SK-N-SH (cell line): ENCODE data around the gene SLC46A2. TPM values are rescaled to one million over a fixed set of nuclear protein-coding genes. Genes with fewer than 3 reads are reported as not detected.

Source experiments
- CTCF ChIA-PET: fragments of 300-600, 350-600 bp; formaldehyde crosslinking; extraction: SDS; loops from one replicate; lab custom pipeline; 2021; lab: Yijun Ruan, JAX
- POLR2A ChIA-PET: fragments of 350-600 bp; sonication (Branson Sonifier 250); formaldehyde crosslinking; extraction: SDS; loops from one replicate; lab custom pipeline; 2020; ENCODE audit warnings: antibody characterized with exemption, inconsistent platforms; lab: Yijun Ruan, JAX
- DNase-seq: peaks from one replicate; pipeline ENCODE4 v3.0.0; 2012
- H2AFZ ChIP-seq: fragments of 200-600 bp; sonication (generic); 2 replicates; pipeline ENCODE4 v1.8.1; 2016; ENCODE audit warnings: antibody characterized with exemption, mild to moderate bottlenecking, low read depth
- H3F3A ChIP-seq: fragments of 200-600 bp; sonication (generic); replicated peaks from 2 replicates; pipeline ENCODE3; 2016; ENCODE audit warnings: antibody characterized with exemption, mild to moderate bottlenecking; ENCODE audit not compliant: insufficient read depth
- H3K27ac ChIP-seq, 2 experiments: fragments of 200-500 bp in 1 of 2; fragments of 200-600 bp in 1 of 2; sonication (Bioruptor generic) in 1 of 2; sonication (generic), shearing (Covaris generic) in 1 of 2; 2 replicates each; pipeline versions ENCODE4 v1.5.1 to v1.6.1; 2014 to 2016; ENCODE audit warnings: low read depth in 2 of 2, inconsistent platforms in 1 of 2, low read length in 1 of 2, mild to moderate bottlenecking in 1 of 2, mixed read lengths in 1 of 2
- H3K27me3 ChIP-seq: fragments of 200-600 bp; sonication (generic), shearing (Covaris generic); 2 replicates; pipeline ENCODE4 v1.6.1; 2016; ENCODE audit warnings: mixed run types; ENCODE audit not compliant: insufficient read depth
- H3K36me3 ChIP-seq, 2 experiments: fragments of 200-500 bp in 1 of 2; fragments of 200-600 bp in 1 of 2; sonication (Bioruptor generic) in 1 of 2; sonication (generic) in 1 of 2; replicated peaks in 1 of 2; 2 replicates each; pipeline versions ENCODE3 to v1.5.1; 2014 to 2016; ENCODE audit warnings: low read length in 1 of 2, mild to moderate bottlenecking in 1 of 2; ENCODE audit not compliant: insufficient read depth in 2 of 2, control insufficient read depth in 1 of 2
- H3K4me1 ChIP-seq, 2 experiments: fragments of 200-500 bp in 1 of 2; fragments of 200-600 bp in 1 of 2; sonication (Bioruptor generic) in 1 of 2; sonication (generic), shearing (Covaris generic) in 1 of 2; 2 replicates each; pipeline versions ENCODE4 v1.5.1 to v1.6.1; 2014 to 2016; ENCODE audit warnings: low read depth in 1 of 2, low read length in 1 of 2, mixed run types in 1 of 2; ENCODE audit not compliant: insufficient read depth in 2 of 2, control insufficient read depth in 1 of 2
- H3K4me2 ChIP-seq: fragments of 200-600 bp; sonication (generic), shearing (Covaris generic); 2 replicates; pipeline ENCODE4 v1.6.1; 2017; ENCODE audit warnings: mixed run types
- H3K4me3 ChIP-seq, 2 experiments: fragments of 200-500 bp in 1 of 2; fragments of 200-600 bp in 1 of 2; sonication (Bioruptor generic) in 1 of 2; sonication (generic), shearing (Covaris generic) in 1 of 2; 2 replicates each; pipeline versions ENCODE4 v1.5.1 to v1.8.1; 2014 to 2016; ENCODE audit warnings: low read depth in 2 of 2, inconsistent platforms in 1 of 2, low read length in 1 of 2, mild to moderate bottlenecking in 1 of 2, mixed read lengths in 1 of 2, moderate library complexity in 1 of 2
- H3K79me2 ChIP-seq: fragments of 200-600 bp; sonication (generic); 2 replicates; pipeline ENCODE4 v1.8.1; 2017; ENCODE audit warnings: mild to moderate bottlenecking; ENCODE audit not compliant: insufficient read depth
- H3K9ac ChIP-seq: fragments of 200-600 bp; sonication (generic); 2 replicates; pipeline ENCODE4 v1.6.1; 2017; ENCODE audit warnings: mixed run types
- H3K9me2 ChIP-seq: fragments of 200-600 bp; sonication (generic); 2 replicates; pipeline ENCODE4 v1.6.1; 2017; ENCODE audit warnings: mixed run types
- H3K9me3 ChIP-seq: fragments of 200-600 bp; sonication (generic); 2 replicates; pipeline ENCODE4 v1.6.1; 2017; ENCODE audit warnings: mixed run types, mild to moderate bottlenecking, moderate library complexity
- H4K20me1 ChIP-seq: fragments of 200-600 bp; sonication (generic); 2 replicates; pipeline ENCODE4 v1.6.1; 2017; ENCODE audit warnings: mild to moderate bottlenecking, mixed run types; ENCODE audit not compliant: insufficient read depth
- CTCF ChIP-seq: fragments of 200-600 bp; sonication (generic); IDR thresholded peaks from 2 replicates; pipeline ENCODE4 v1.6.1; 2017; ENCODE audit warnings: antibody characterized with exemption, mild to moderate bottlenecking, moderate library complexity
- ELF1 ChIP-seq: IDR thresholded peaks from 2 replicates; pipeline ENCODE4 v1.4.0; 2012
- EP300 ChIP-seq, 2 experiments: IDR thresholded peaks; 2 replicates each; pipeline versions ENCODE4 v1.4.0 to v1.6.1; 2012; ENCODE audit warnings: borderline replicate concordance in 1 of 2, low read depth in 1 of 2, low read length in 1 of 2
- EZH2phosphoT487 ChIP-seq: fragments of 200-600 bp; sonication (generic); IDR thresholded peaks from 2 replicates; pipeline ENCODE4 v1.6.1; 2017; ENCODE audit warnings: low read depth, mixed run types, mild to moderate bottlenecking, antibody characterized with exemption, moderate library complexity, borderline replicate concordance
- FOXM1 ChIP-seq: IDR thresholded peaks from 2 replicates; pipeline ENCODE4 v1.4.0; 2012; ENCODE audit warnings: low read depth, mild to moderate bottlenecking
- IRF3 ChIP-seq: fragments of 150-350 bp; IDR thresholded peaks from 2 replicates; pipeline ENCODE4 v1.6.1; 2016; ENCODE audit warnings: mild to moderate bottlenecking, low read depth, low read length
- MEF2A ChIP-seq: IDR thresholded peaks from 2 replicates; pipeline ENCODE4 v1.4.0; 2012; ENCODE audit warnings: low read depth, borderline replicate concordance
- RCOR1 ChIP-seq: fragments of 150-350 bp; IDR thresholded peaks from 2 replicates; pipeline ENCODE4 v1.6.1; 2017; ENCODE audit warnings: antibody characterized with exemption, low read length
- RXRA ChIP-seq: IDR thresholded peaks from 2 replicates; pipeline ENCODE4 v1.4.0; 2012; ENCODE audit warnings: low read depth, mild to moderate bottlenecking, borderline replicate concordance
- TCF12 ChIP-seq: IDR thresholded peaks from 2 replicates; pipeline ENCODE4 v1.4.0; 2012
- YY1 ChIP-seq: IDR thresholded peaks from 2 replicates; pipeline ENCODE4 v1.4.0; 2012; ENCODE audit warnings: low read depth, mild to moderate bottlenecking
- WGBS: methylation state at CpG from one replicate; pipeline ENCODE4 v1.1.6; 2017; ENCODE audit warnings: low lambda C conversion rate; 5-methylcytosine and 5-hydroxymethylcytosine counted together
- polyA plus RNA-seq, 3 experiments: library from polyadenylated mRNA; depleted of rRNA; stranded (reverse); fragments of >200 nt; gene quantifications; 2 replicates each; pipeline ENCODE4 v1.2.3, GENCODE V29; 2012

Gene SLC46A2
- polyA plus RNA-seq, 1 of the 3 experiments (the other 2 are of a cell fraction), result not detected

GRCh38 chr9:112892981-112893380 is 2.3 kb upstream of the SLC46A2 start:
- H4K20me1 ChIP-seq, result no peaks in the 10 kb centered on the region
- no peak for DNase-seq
- H3K36me3 ChIP-seq, result no peaks in the 10 kb centered on the region
- H3K4me3 ChIP-seq, result no peak overlapping the region
- H3K27me3 ChIP-seq, result no peaks in the 10 kb centered on the region
- H3K9me2 ChIP-seq, result no peaks in the 10 kb centered on the region
- H3K79me2 ChIP-seq, result no peaks in the 10 kb centered on the region
- no peaks in the 10 kb centered on the region for H3K9me3 ChIP-seq
- ChIA-PET CTCF (interaction anchor here (1.5 to 2.0 kb wide), 2 partner anchors 10 to 220 kb away, joined by 3 to 9 read pairs; no protein-coding TSS in a partner anchor), POLR2A (no interaction called here)
- H3K4me1 ChIP-seq, result peaks cover 0 to 5% of the 10 kb centered on the region in 2 experiments; a peak in 1 of 4 replicates
- H3K27ac ChIP-seq, result no peak overlapping the region
- no peak for TF ChIP-seq EZH2phosphoT487
- no peak for TF ChIP-seq MEF2A
- TF ChIP-seq FOXM1, result no peak
- TF ChIP-seq CTCF, result no peak
- TF ChIP-seq YY1, result no peak
- no peak for TF ChIP-seq TCF12
- TF ChIP-seq RXRA, result no peak
- no peak overlapping the region for H3K9ac ChIP-seq
- H3K4me2 ChIP-seq, result no peak overlapping the region
- 75% methylated on average over 2 of the region's 2 CpGs for WGBS
- H3F3A ChIP-seq, result no peaks in the 10 kb centered on the region
- no peak overlapping the region for H2AFZ ChIP-seq

GRCh38 chr9:112891521-112891920 is 845 bp upstream of the SLC46A2 start:
- DNase-seq, result no peak
- no peak for TF ChIP-seq IRF3
- TF ChIP-seq ELF1, result no peak
- TF ChIP-seq RCOR1, result no peak
- Histone ChIP-seq H4K20me1 (no peaks in the 10 kb centered on the region), H3K9me3 (no peaks in the 10 kb centered on the region), H3F3A (no peaks in the 10 kb centered on the region), H3K4me1 (peaks cover 0 to 5% of the 10 kb centered on the region in 2 experiments; a peak in 1 of 4 replicates), H3K27ac (no peak overlapping the region), H3K4me3 (no peak overlapping the region), H2AFZ (no peak overlapping the region), H3K9ac (no peak overlapping the region), H3K79me2 (no peaks in the 10 kb centered on the region), H3K36me3 (no peaks in the 10 kb centered on the region), H3K9me2 (no peaks in the 10 kb centered on the region), H3K27me3 (no peaks in the 10 kb centered on the region), H3K4me2 (no peak overlapping the region)
- CTCF ChIA-PET, result no interaction called here
- 64% methylated on average over 3 of the region's 3 CpGs for WGBS
- POLR2A ChIA-PET, result no interaction called here

GRCh38 chr9:112887381-112887780 is 3.3 kb downstream of the SLC46A2 start:
- Histone ChIP-seq H3K36me3 (no peaks in the 10 kb centered on the region), H3K27me3 (no peaks in the 10 kb centered on the region), H3K4me2 (no peak overlapping the region), H4K20me1 (no peaks in the 10 kb centered on the region), H3K9me2 (no peaks in the 10 kb centered on the region), H3K79me2 (no peaks in the 10 kb centered on the region), H2AFZ (no peak overlapping the region), H3F3A (no peaks in the 10 kb centered on the region), H3K9me3 (no peaks in the 10 kb centered on the region), H3K4me1 (peaks cover 0 to 5% of the 10 kb centered on the region in 2 experiments; a peak in 1 of 4 replicates), H3K27ac (no peak overlapping the region), H3K4me3 (no peak overlapping the region), H3K9ac (no peak overlapping the region)
- no peak for DNase-seq
- TF ChIP-seq ELF1, result no peak
- TF ChIP-seq CTCF, result peak; percentile 35
- no peak for TF ChIP-seq EP300 (IDR thresholded peaks at IDR 0.05; ENCODE audit: borderline replicate concordance in 1 of 2, low read depth in 1 of 2, low read length in 1 of 2)
- 65% methylated on average over 4 of the region's 5 CpGs for WGBS
- ChIA-PET POLR2A (no interaction called here), CTCF (interaction anchor here (1.4 to 1.5 kb wide), 2 partner anchors 10 kb away, joined by 5 read pairs; no protein-coding TSS in a partner anchor)
